ENCODE results near the gene ATG4D.

The ATG4D gene

DNA sequence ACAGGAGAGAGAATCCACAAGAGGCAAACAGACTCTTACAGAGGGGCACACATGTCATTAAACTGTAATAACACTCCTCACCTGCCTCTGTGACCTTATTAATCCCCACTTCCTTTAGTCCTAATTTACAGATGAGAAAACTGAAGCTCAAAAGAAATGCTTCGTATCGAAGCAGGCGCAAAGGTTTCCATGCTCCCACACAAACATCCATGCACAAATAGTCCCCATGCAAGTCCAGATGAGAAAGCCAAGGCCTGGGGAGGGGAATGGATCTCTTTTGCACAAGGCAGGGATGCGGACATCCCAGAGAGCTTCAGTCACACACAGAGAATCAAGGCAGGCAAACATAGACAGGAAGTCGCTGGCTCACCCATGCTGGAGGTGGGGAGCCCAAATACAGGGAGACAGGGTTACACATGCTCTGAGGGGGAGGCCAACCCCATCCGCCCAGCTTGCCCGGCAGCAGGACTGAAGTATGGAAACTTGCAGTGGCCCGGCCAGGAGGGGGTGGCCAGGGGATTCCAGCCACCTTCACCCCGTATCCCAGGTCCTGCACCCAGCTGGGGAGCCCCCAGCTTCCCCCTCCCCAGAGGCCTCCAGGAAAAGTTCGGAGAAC, 26.9 kb upstream of the ATG4D start:
- no peak for TF ChIP-seq TAF1 (IDR thresholded peaks at IDR 0.05; ENCODE audit: low read depth)
- no peak for TF ChIP-seq CREB1 (IDR thresholded peaks at IDR 0.05; ENCODE audit: low read depth)
- TF ChIP-seq REST (IDR thresholded peaks at IDR 0.05; ENCODE audit: low read depth): no peak
- no peak for TF ChIP-seq CEBPB (IDR thresholded peaks at IDR 0.05)
- no peak for TF ChIP-seq TEAD4 (IDR thresholded peaks at IDR 0.05)
- TF ChIP-seq ZBTB7A (IDR thresholded peaks at IDR 0.05; ENCODE audit: low read depth): no peak
- TF ChIP-seq FOXM1 (IDR thresholded peaks at IDR 0.05; ENCODE audit: borderline replicate concordance, low read depth): no peak
- TF ChIP-seq EGR1 (IDR thresholded peaks at IDR 0.05): no peak
- TF ChIP-seq USF1 (IDR thresholded peaks at IDR 0.05): no peak
- TF ChIP-seq TCF12 (IDR thresholded peaks at IDR 0.05; ENCODE audit: low read depth): no peak
- no peak for TF ChIP-seq NFIC (IDR thresholded peaks at IDR 0.05)
- no peak for TF ChIP-seq EP300 (IDR thresholded peaks at IDR 0.05; ENCODE audit: borderline replicate concordance)
- no peak for TF ChIP-seq YY1 (IDR thresholded peaks at IDR 0.05; ENCODE audit: low read depth)

DNA sequence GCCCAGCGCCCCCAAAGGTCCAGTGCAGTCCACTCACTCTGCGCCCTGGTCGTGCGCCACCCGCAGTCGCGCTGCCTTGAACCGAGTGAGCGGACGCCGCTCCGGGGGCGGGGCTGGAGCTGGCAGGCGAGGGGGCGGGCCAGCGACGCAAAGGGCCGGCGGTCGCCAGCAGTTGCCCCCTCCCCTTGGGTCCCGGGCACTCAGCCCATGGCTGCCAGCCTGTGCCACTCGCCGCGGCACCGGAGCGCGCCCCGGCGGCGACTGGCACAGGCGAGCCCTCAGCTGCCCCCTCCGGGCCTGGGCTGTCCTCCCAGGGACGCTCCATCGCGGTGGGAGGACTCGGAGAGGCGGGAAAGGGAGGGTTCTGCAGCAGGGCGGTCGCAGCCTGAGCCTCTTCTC, 26.3 kb upstream of the ATG4D start, which contains the start of gene S1PR5:
Gene S1PR5 (minus strand): TSS at position 87 of the 399 bp plus-strand sequence. CDS start 2,436 bp downstream, outside the sequence.
- TF ChIP-seq TAF1 (IDR thresholded peaks at IDR 0.05; ENCODE audit: low read depth) (no peak), TCF12 (IDR thresholded peaks at IDR 0.05; ENCODE audit: low read depth) (no peak), NFIC (IDR thresholded peaks at IDR 0.05) (no peak), USF1 (IDR thresholded peaks at IDR 0.05) (no peak), CREB1 (IDR thresholded peaks at IDR 0.05; ENCODE audit: low read depth) (no peak), CEBPB (IDR thresholded peaks at IDR 0.05) (no peak), ZBTB7A (IDR thresholded peaks at IDR 0.05; ENCODE audit: low read depth) (no peak), FOXM1 (IDR thresholded peaks at IDR 0.05; ENCODE audit: borderline replicate concordance, low read depth) (no peak), EP300 (IDR thresholded peaks at IDR 0.05; ENCODE audit: borderline replicate concordance) (no peak), RAD21 (IDR thresholded peaks at IDR 0.05; ENCODE audit: low read depth) (no peak; the same call in 1 of the 2 replicates), YY1 (IDR thresholded peaks at IDR 0.05; ENCODE audit: low read depth) (no peak)
- TF ChIP-seq, protein P1, sequence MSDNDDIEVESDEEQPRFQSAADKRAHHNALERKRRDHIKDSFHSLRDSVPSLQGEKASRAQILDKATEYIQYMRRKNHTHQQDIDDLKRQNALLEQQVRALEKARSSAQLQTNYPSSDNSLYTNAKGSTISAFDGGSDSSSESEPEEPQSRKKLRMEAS (IDR thresholded peaks at IDR 0.05): no peak

- TF ChIP-seq TAF1 (IDR thresholded peaks at IDR 0.05; ENCODE audit: low read depth) (peak; percentile 19; the same call in 1 of the 2 replicates), TCF12 (IDR thresholded peaks at IDR 0.05; ENCODE audit: low read depth) (0 out of 2 replicates have a peak, but pooled peaks have one; percentile 16), EGR1 (IDR thresholded peaks at IDR 0.05) (no peak; the same call in 1 of the 2 replicates), ZBTB7A (IDR thresholded peaks at IDR 0.05; ENCODE audit: low read depth) (no peak)
Observed at GRCh38 chr19:10517760-10518443, 25.8 kb upstream of the ATG4D start.

- 0 out of 2 replicates have a peak, but pooled peaks have one; percentile 8 for TF ChIP-seq ZBTB7A (IDR thresholded peaks at IDR 0.05; ENCODE audit: low read depth)
- no peak for TF ChIP-seq USF1 (IDR thresholded peaks at IDR 0.05)
Observed at GRCh38 chr19:10518444-10519361, 25.0 kb upstream of the ATG4D start.

GRCh38 chr19:10519421-10519820, 24.3 kb upstream of the ATG4D start:
- TF ChIP-seq YY1 (IDR thresholded peaks at IDR 0.05; ENCODE audit: low read depth): no peak
- no peak for TF ChIP-seq ZBTB7A (IDR thresholded peaks at IDR 0.05; ENCODE audit: low read depth)
- TF ChIP-seq FOXM1 (IDR thresholded peaks at IDR 0.05; ENCODE audit: borderline replicate concordance, low read depth): no peak
- no peak for TF ChIP-seq TAF1 (IDR thresholded peaks at IDR 0.05; ENCODE audit: low read depth)
- no peak for TF ChIP-seq EGR1 (IDR thresholded peaks at IDR 0.05)
- no peak for TF ChIP-seq USF1 (IDR thresholded peaks at IDR 0.05)
- no peak for TF ChIP-seq TCF12 (IDR thresholded peaks at IDR 0.05; ENCODE audit: low read depth)
- no peak for TF ChIP-seq CREB1 (IDR thresholded peaks at IDR 0.05; ENCODE audit: low read depth)
- no peak for TF ChIP-seq RAD21 (IDR thresholded peaks at IDR 0.05; ENCODE audit: low read depth)
- TF ChIP-seq, protein P1 (IDR thresholded peaks at IDR 0.05): no peak
- no peak for TF ChIP-seq EP300 (IDR thresholded peaks at IDR 0.05; ENCODE audit: borderline replicate concordance)

Data from Ishikawa (cell line).